ENCODE data around the gene MYOCOS. TPM values are rescaled to one million over a fixed set of nuclear protein-coding genes. Genes with fewer than 3 reads are reported as not detected.

Gene MYOCOS
- not detected in 2 replicates for total RNA-seq

GRCh38 chr1:171622152-171622462, at the start of gene MYOCOS:
TSS of gene MYOCOS (plus strand) at chr1:171622243. CDS start at chr1:171623884, 1,641 bp downstream.

GRCh38 chr1:171652234-171652822, 30.3 kb downstream of the MYOCOS start, which contains the start of gene MYOC:
TSS of gene MYOC (minus strand) at chr1:171652688. CDS start at chr1:171652611, 77 bp downstream.

Other genes starting within 250 kb of the MYOCOS start
- 32.6 and 39.5 TPM in 2 replicates for gene PRRC2C, start 136.7 kb upstream of the MYOCOS start, total RNA-seq
- not detected in 2 replicates for gene MYOC, start 30.4 kb downstream of the MYOCOS start, total RNA-seq
- 4.4 and 4.9 TPM in 2 replicates for gene VAMP4, start 119.8 kb downstream of the MYOCOS start, total RNA-seq
- 25.9 and 27.9 TPM in 2 replicates for gene METTL13, start 159.4 kb downstream of the MYOCOS start, total RNA-seq
- gene DNM3, start 219.3 kb downstream of the MYOCOS start, total RNA-seq, result 0.67 and 1.2 TPM in 2 replicates